ENCODE measurements around the gene CHRNA7. TPM values are rescaled to one million over a fixed set of nuclear protein-coding genes. Genes with fewer than 3 reads are reported as not detected.
"Not testable (repeated sequence)": the region's sequence is repeated elsewhere in the genome, so short reads cannot be mapped to it uniquely, and the experiment has no call there.

Gene CHRNA7
- total and polyA plus RNA-seq, 2 of the 8 experiments (the other 6 are each of a cell fraction or from before 2014, with no cell fraction given): 7.5 to 11.0 TPM

DNA sequence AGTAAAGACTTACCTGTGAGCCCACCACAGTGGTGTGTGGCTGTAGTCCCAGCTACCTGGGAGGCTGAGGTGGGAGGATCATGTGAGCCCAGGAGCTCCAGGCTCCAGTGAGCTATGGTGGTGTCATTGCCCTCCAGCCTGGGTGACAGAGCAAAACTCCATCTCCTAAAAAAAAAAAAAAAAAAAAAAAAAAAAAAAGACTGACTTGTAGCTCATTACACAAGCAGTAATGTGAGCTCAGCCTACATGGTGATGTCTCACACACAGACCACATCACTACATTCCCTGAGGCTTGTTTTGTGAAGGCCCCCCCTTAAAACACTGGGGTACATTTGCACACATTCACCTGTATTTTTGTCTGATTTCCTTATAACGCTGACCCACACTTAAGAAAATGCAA, 134.4 kb downstream of the CHRNA7 start:
- H4K8ac ChIP-seq (ENCODE audit: extremely low read depth, insufficient read depth, low read length); H2BK20ac ChIP-seq (ENCODE audit: low read length); H3K79me1 ChIP-seq (ENCODE audit: low read depth, low read length); H4K91ac ChIP-seq (replicated peaks; ENCODE audit: insufficient read length, low read length); H4K20me1 ChIP-seq (replicated peaks in 1 of 2; ENCODE audit: control insufficient read depth in 1 of 2, insufficient read depth in 2 of 2, low read length in 2 of 2); FAIRE-seq; H4K5ac ChIP-seq (ENCODE audit: insufficient read length, low read depth, low read length); H3K9ac ChIP-seq (replicated peaks in 1 of 4; ENCODE audit: extremely low read depth in 1 of 4, low read depth in 3 of 4, low read length in 3 of 4); DNase-seq (ENCODE audit: low read depth in 1 of 2, low spot score in 2 of 2); H3K14ac ChIP-seq (ENCODE audit: insufficient read length); H3K23ac ChIP-seq (ENCODE audit: insufficient read length); H2BK15ac ChIP-seq (ENCODE audit: low read length); H3K27ac ChIP-seq (ENCODE audit: low read depth, low read length); H3K79me2 ChIP-seq (ENCODE audit: control insufficient read depth in 1 of 2, insufficient read depth in 2 of 2, low read length in 2 of 2); H3K4me2 ChIP-seq (ENCODE audit: insufficient read depth in 1 of 2, low read depth in 2 of 2, low read length in 2 of 2); H2AK5ac ChIP-seq (ENCODE audit: low read depth, low read length); H2AFZ ChIP-seq (ENCODE audit: low read length); H2BK120ac ChIP-seq (replicated peaks; ENCODE audit: low read depth, low read length); H3K56ac ChIP-seq (replicated peaks; ENCODE audit: insufficient read length, low read depth, low read length); H3K4me1 ChIP-seq (replicated peaks in 1 of 4; ENCODE audit: control insufficient read depth in 3 of 4, insufficient read depth in 4 of 4, low read length in 3 of 4); H3K23me2 ChIP-seq (ENCODE audit: low read depth, low read length); H3K4ac ChIP-seq (replicated peaks; ENCODE audit: insufficient read length, low read depth, low read length); H3K36me3 ChIP-seq (ENCODE audit: control insufficient read depth in 2 of 4, insufficient read depth in 4 of 4, low read length in 3 of 4); POLR2A ChIA-PET (ENCODE audit: partially characterized antibody); H3K9me3 ChIP-seq (ENCODE audit: insufficient read depth in 2 of 2, low read depth in 1 of 2, low read length in 1 of 2); H3K18ac ChIP-seq (ENCODE audit: extremely low read depth, low read length); H2BK12ac ChIP-seq (ENCODE audit: low read depth, low read length); H2BK5ac ChIP-seq (ENCODE audit: low read depth, low read length); H3K27me3 ChIP-seq (replicated peaks in 1 of 4; ENCODE audit: control insufficient read depth in 3 of 4, extremely low read depth in 1 of 4, insufficient read depth in 3 of 4, low read length in 3 of 4); H3K4me3 ChIP-seq (ENCODE audit: extremely low read depth in 1 of 4, insufficient read depth in 2 of 4, low read depth in 3 of 4, low read length in 4 of 4); CTCF ChIA-PET (ENCODE audit: partially characterized antibody): not testable (repeated sequence)
- WGBS, 2 experiments (ENCODE audit: extremely low coverage in 1 of 2, insufficient coverage in 1 of 2, insufficient read length in 1 of 2, insufficient replicate concordance in 2 of 2, low coverage in 1 of 2, low lambda C conversion rate in 2 of 2, missing lambda C conversion rate in 1 of 2): no CpG with 5 or more reads among the region's 1 CpG

DNA sequence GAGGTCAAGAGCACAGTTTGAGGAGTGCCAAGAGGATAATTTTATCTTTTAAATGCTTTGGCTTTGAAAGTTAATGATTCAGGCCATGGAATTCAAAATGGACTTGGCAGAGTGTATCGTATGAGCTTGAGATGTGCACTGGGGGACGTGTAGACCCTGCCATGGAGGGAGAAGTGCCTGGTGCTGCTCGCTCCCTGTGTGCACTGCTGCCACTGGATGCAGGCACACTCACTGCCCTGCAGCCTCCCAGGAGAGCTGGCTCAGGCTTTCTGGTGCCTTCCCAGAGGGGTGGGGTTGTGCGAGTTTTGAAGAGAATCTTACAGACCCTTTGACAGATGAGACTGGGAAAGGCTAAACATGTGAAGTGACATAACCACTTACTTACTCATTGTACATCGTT, 135.5 kb downstream of the CHRNA7 start:
- H3K56ac ChIP-seq (replicated peaks; ENCODE audit: insufficient read length, low read depth, low read length); H3K27ac ChIP-seq (ENCODE audit: low read depth, low read length); H3K9me3 ChIP-seq (ENCODE audit: insufficient read depth in 2 of 2, low read depth in 1 of 2, low read length in 1 of 2); H3K4me1 ChIP-seq (replicated peaks in 1 of 4; ENCODE audit: control insufficient read depth in 3 of 4, insufficient read depth in 4 of 4, low read length in 3 of 4); H4K91ac ChIP-seq (replicated peaks; ENCODE audit: insufficient read length, low read length); H3K9ac ChIP-seq (replicated peaks in 1 of 4; ENCODE audit: extremely low read depth in 1 of 4, low read depth in 3 of 4, low read length in 3 of 4); H3K14ac ChIP-seq (ENCODE audit: insufficient read length); H2BK5ac ChIP-seq (ENCODE audit: low read depth, low read length); H2BK15ac ChIP-seq (ENCODE audit: low read length); CTCF ChIA-PET (ENCODE audit: partially characterized antibody); H3K79me2 ChIP-seq (ENCODE audit: control insufficient read depth in 1 of 2, insufficient read depth in 2 of 2, low read length in 2 of 2); FAIRE-seq; H3K23ac ChIP-seq (ENCODE audit: insufficient read length); H3K4me2 ChIP-seq (ENCODE audit: insufficient read depth in 1 of 2, low read depth in 2 of 2, low read length in 2 of 2); H4K5ac ChIP-seq (ENCODE audit: insufficient read length, low read depth, low read length); H3K27me3 ChIP-seq (replicated peaks in 1 of 4; ENCODE audit: control insufficient read depth in 3 of 4, extremely low read depth in 1 of 4, insufficient read depth in 3 of 4, low read length in 3 of 4); H3K79me1 ChIP-seq (ENCODE audit: low read depth, low read length); H3K36me3 ChIP-seq (ENCODE audit: control insufficient read depth in 2 of 4, insufficient read depth in 4 of 4, low read length in 3 of 4); H4K20me1 ChIP-seq (replicated peaks in 1 of 2; ENCODE audit: control insufficient read depth in 1 of 2, insufficient read depth in 2 of 2, low read length in 2 of 2); POLR2A ChIA-PET (ENCODE audit: partially characterized antibody); H2BK20ac ChIP-seq (ENCODE audit: low read length); H3K4me3 ChIP-seq (ENCODE audit: extremely low read depth in 1 of 4, insufficient read depth in 2 of 4, low read depth in 3 of 4, low read length in 4 of 4); H4K8ac ChIP-seq (ENCODE audit: extremely low read depth, insufficient read depth, low read length); H3K23me2 ChIP-seq (ENCODE audit: low read depth, low read length); H2AK5ac ChIP-seq (ENCODE audit: low read depth, low read length); H2BK120ac ChIP-seq (replicated peaks; ENCODE audit: low read depth, low read length); H2BK12ac ChIP-seq (ENCODE audit: low read depth, low read length); H3K18ac ChIP-seq (ENCODE audit: extremely low read depth, low read length); H3K4ac ChIP-seq (replicated peaks; ENCODE audit: insufficient read length, low read depth, low read length); DNase-seq (ENCODE audit: low read depth in 1 of 2, low spot score in 2 of 2); H2AFZ ChIP-seq (ENCODE audit: low read length): not testable (repeated sequence)
- 100% methylated on average over 1 of the region's 5 CpGs; no CpG with 5 or more reads in 1 of the 2 experiments for WGBS, 2 experiments (ENCODE audit: extremely low coverage in 1 of 2, insufficient coverage in 1 of 2, insufficient read length in 1 of 2, insufficient replicate concordance in 2 of 2, low coverage in 1 of 2, low lambda C conversion rate in 2 of 2, missing lambda C conversion rate in 1 of 2)

Data from H1 (cell line).